Lung (tissue), 12 donors: ENCODE data around the gene SLCO3A1. TPM values are rescaled to one million over a fixed set of nuclear protein-coding genes. Genes with fewer than 3 reads are reported as not detected.

Source experiments
- ATAC-seq: fragments of 200-7000 bp; cut with Tn5 transposase; one replicate; pipeline ENCODE4 v1.9.1; 2020; ENCODE audit warnings: moderate number of reproducible peaks; ENCODE audit not compliant: insufficient read depth, low FRiP score
- DNase-seq, 3 donors: peaks; one replicate each; pipeline ENCODE4 v3.0.0-alpha.2; 2013 to 2017
- H3K27ac ChIP-seq, 2 donors: one replicate each; pipeline ENCODE4 v1.5.1; 2013; ENCODE audit warnings: mild to moderate bottlenecking in 2 of 2, moderate library complexity in 2 of 2, control low read depth in 1 of 2, inconsistent platforms in 1 of 2, low read depth in 1 of 2, low read length in 1 of 2
- H3K27me3 ChIP-seq, 3 donors: one replicate each; pipeline ENCODE4 v1.5.1; 2013; ENCODE audit warnings: low read length in 2 of 3; ENCODE audit not compliant: control insufficient read depth in 3 of 3, insufficient read depth in 3 of 3
- H3K36me3 ChIP-seq, 4 donors: one replicate each; pipeline ENCODE4 v1.5.1; 2013; ENCODE audit warnings: low read length in 4 of 4, mild to moderate bottlenecking in 1 of 4, moderate library complexity in 1 of 4; ENCODE audit not compliant: control insufficient read depth in 4 of 4, insufficient read depth in 4 of 4
- H3K4me1 ChIP-seq, 5 donors: one replicate each; pipeline ENCODE4 v1.5.1; 2013; ENCODE audit warnings: low read length in 5 of 5, mild to moderate bottlenecking in 2 of 5, moderate library complexity in 1 of 5; ENCODE audit not compliant: control insufficient read depth in 5 of 5, insufficient read depth in 5 of 5
- H3K4me3 ChIP-seq: one replicate; pipeline ENCODE4 v1.5.1; 2013; ENCODE audit warnings: mild to moderate bottlenecking, control low read depth, moderate library complexity
- H3K9ac ChIP-seq, 2 donors: one replicate each; pipeline ENCODE4 v1.5.1; 2013; ENCODE audit warnings: low read length in 2 of 2, control low read depth in 1 of 2; ENCODE audit not compliant: insufficient read depth in 1 of 2
- H3K9me3 ChIP-seq, 4 donors: one replicate each; pipeline ENCODE4 v1.5.1; 2013; ENCODE audit warnings: low read length in 3 of 4, mild to moderate bottlenecking in 1 of 4, moderate library complexity in 1 of 4; ENCODE audit not compliant: control insufficient read depth in 4 of 4, insufficient read depth in 3 of 4
- CTCF ChIP-seq: IDR thresholded peaks from 2 replicates; pipeline ENCODE4 v1.5.1; 2012; ENCODE audit warnings: mild to moderate bottlenecking; ENCODE audit errors: control extremely low read depth, extremely low read depth
- WGBS, 2 donors: extraction: QIAGEN DNeasy Blood & Tissue Kit; methylation state at CpG; one replicate each; pipeline ENCODE4 v1.1.7; 2013; 5-methylcytosine and 5-hydroxymethylcytosine counted together
- polyA plus RNA-seq, 2 donors: library from polyadenylated mRNA; stranded (reverse); fragments of 200-250 nt; gene quantifications; one replicate each; pipeline ENCODE4 v1.2.1, GENCODE V29; 2013
- total RNA-seq, 2 donors: library from RNA; depleted of rRNA in 1 of 2; stranded (reverse); fragments of >200 nt in 1 of 2; gene quantifications; one replicate each; pipeline ENCODE4 v1.2.1, GENCODE V29; 2014 to 2021
- donor health status: control.
- donor health status: control.
- donor health status: Bipolar disorder and iron deficiency.
- donor health status: healthy.
- donor health status: DM: yes; HTN: yes; CAD: no.

The SLCO3A1 gene
- total and polyA plus RNA-seq, 4 donors: 20.5 to 56.3 (median 33.5) TPM

- peaks cover 0 to 9% (median 4%) of the 10 kb centered on the region in 5 donors for H3K4me1 ChIP-seq
- 73 to 86% methylated on average over 5 of the region's 5 CpGs for WGBS, 2 donors
- no peak for ATAC-seq
- H3K27ac ChIP-seq: peak overlapping the region in 1 of 2 donors; percentile 14
- TF ChIP-seq CTCF: no peak
- no peaks in the 10 kb centered on the region for H3K36me3 ChIP-seq
- DNase-seq: no peak
- H3K27me3 ChIP-seq: no peaks in the 10 kb centered on the region
- no peaks in the 10 kb centered on the region for H3K9me3 ChIP-seq
- H3K4me3 ChIP-seq: no peak overlapping the region
- no peak overlapping the region for H3K9ac ChIP-seq
These were observed 18.3 kb downstream of the SLCO3A1 start for GRCh38 chr15:91871837-91872236.

- ATAC-seq (peak; percentile 38), DNase-seq (peak; percentile 51 to 75 (median 71))
- Histone ChIP-seq H3K9me3 (no peaks in the 10 kb centered on the region), H3K9ac (no peak overlapping the region), H3K36me3 (no peaks in the 10 kb centered on the region), H3K4me1 (peaks cover 0 to 5% (median 0%) of the 10 kb centered on the region in 5 donors), H3K27me3 (no peaks in the 10 kb centered on the region), H3K4me3 (no peak overlapping the region), H3K27ac (peak overlapping the region in 1 of 2 donors; percentile 14)
- WGBS, 2 donors: 71 to 88% methylated on average over 15 of the region's 15 CpGs
- TF ChIP-seq CTCF: no peak
These were observed 19.0 kb downstream of the SLCO3A1 start for GRCh38 chr15:91872356-91873137.

- H3K4me1 ChIP-seq: peaks cover 0 to 3% (median 0%) of the 10 kb centered on the region in 5 donors
- ATAC-seq: no peak
- WGBS, 2 donors: 46 to 76% methylated on average over 3 of the region's 3 CpGs
- no peaks in the 10 kb centered on the region for H3K27me3 ChIP-seq
- no peak overlapping the region for H3K9ac ChIP-seq
- no peaks in the 10 kb centered on the region for H3K9me3 ChIP-seq
- H3K27ac ChIP-seq: no peak overlapping the region
- H3K4me3 ChIP-seq: no peak overlapping the region
- DNase-seq: no peak
- no peaks in the 10 kb centered on the region for H3K36me3 ChIP-seq
- TF ChIP-seq CTCF: no peak
These were observed 19.6 kb downstream of the SLCO3A1 start for GRCh38 chr15:91873138-91873536.

- no peak for TF ChIP-seq CTCF
- DNase-seq (no peak), ATAC-seq (no peak)
- H3K27me3 ChIP-seq: no peaks in the 10 kb centered on the region
- H3K27ac ChIP-seq: no peak overlapping the region
- no peak overlapping the region for H3K9ac ChIP-seq
- WGBS, 2 donors: 79 to 82% methylated on average over 3 of the region's 3 CpGs
- H3K4me1 ChIP-seq: peaks cover 0 to 4% (median 0%) of the 10 kb centered on the region in 5 donors
- no peak overlapping the region for H3K4me3 ChIP-seq
- no peaks in the 10 kb centered on the region for H3K36me3 ChIP-seq
- H3K9me3 ChIP-seq: no peaks in the 10 kb centered on the region
These were observed 20.7 kb downstream of the SLCO3A1 start for GRCh38 chr15:91874171-91874570.
